Measurements from ENCODE around the gene RIGI. TPM values are rescaled to one million over a fixed set of nuclear protein-coding genes. Genes with fewer than 3 reads are reported as not detected.
A peak's percentile ranks its signal among the peaks of the same experiment; 100 is the strongest.

Gene RIGI
- total and polyA plus RNA-seq, 11 donors = 1.8 to 18.5 (median 4.2) TPM

- peaks cover 0 to 25% (median 10%) of the 10 kb centered on the region in 9 donors for H3K36me3 ChIP-seq
- H3K9me3 ChIP-seq = no peaks in the 10 kb centered on the region
- no peaks in the 10 kb centered on the region for H3K27me3 ChIP-seq
- H3K4me1 ChIP-seq = peaks cover 0 to 35% (median 21%) of the 10 kb centered on the region in 12 donors
- peak; percentile 96 to 99 (median 99) for ATAC-seq
- WGBS, 4 donors = 0% methylated on average over 32 to 36 of the region's 36 CpGs
- H3K4me3 ChIP-seq = peak within 1 kb of the TSS; percentile 71 to 96 (median 80)
- H3K27ac ChIP-seq = peak within 1 kb of the TSS; percentile 79 to 98 (median 92)
- intact Hi-C loops (cut with DNase I) = loop anchor here in 6 of 10 donors (1.0 to 10.0 kb wide), 9 partner anchors 20 to 189 kb away; partner anchors contain the start of genes ACO1 (in 3 of the 6), RIGI (in 3 of the 6), SMIM27 (in 3 of the 6) and TOPORS (in 3 of the 6)
- DNase-seq = peak; percentile 94 to 97 (median 96)
- TF ChIP-seq CTCF (IDR thresholded peaks at IDR 0.05) = no peak
- peak in 1 of 2 donors; percentile 75 for TF ChIP-seq POLR2A (IDR thresholded peaks at IDR 0.05)
Observed at GRCh38 chr9:32572900-32573523, 47.0 kb upstream of the RIGI start, which contains the start of gene NDUFB6. TSS of gene NDUFB6 (minus strand) at chr9:32573159. CDS start at chr9:32573060, 99 bp downstream.

- Histone ChIP-seq H3K27me3 (no peaks in the 10 kb centered on the region), H3K36me3 (peaks cover 0 to 32% (median 17%) of the 10 kb centered on the region in 9 donors), H3K4me3 (peak overlapping the region; percentile 71 to 96 (median 80)), H3K9me3 (no peaks in the 10 kb centered on the region), H3K4me1 (peaks cover 0 to 35% (median 21%) of the 10 kb centered on the region in 12 donors), H3K27ac (peak overlapping the region; percentile 79 to 98 (median 92))
- intact Hi-C loops (cut with DNase I) = loop anchor here in 5 of 10 donors (1.0 to 10.0 kb wide), 8 partner anchors 19 to 188 kb away; partner anchors contain the start of genes RIGI (in 3 of the 5), ACO1 (in 2 of the 5), SMIM27 (in 2 of the 5) and TOPORS (in 2 of the 5)
- DNase-seq = peak in 4 of 5 donors; percentile 46 to 79 (median 58)
- peak; percentile 83 to 89 (median 86) for ATAC-seq
- TF ChIP-seq CTCF (IDR thresholded peaks at IDR 0.05) = peak; percentile 13 to 66 (median 49)
- TF ChIP-seq POLR2A (IDR thresholded peaks at IDR 0.05) = no peak
- WGBS, 4 donors = 1 to 2% (median 1%) methylated on average over 17 of the region's 17 CpGs
Observed at GRCh38 chr9:32571969-32572899, 46.2 kb upstream of the RIGI start.

- TF ChIP-seq POLR2A (IDR thresholded peaks at IDR 0.05) (no peak), CTCF (IDR thresholded peaks at IDR 0.05) (no peak)
- DNase-seq = no peak
- ATAC-seq = no peak
- intact Hi-C loops (cut with DNase I) = loop anchor here in 2 of 10 donors (5.0 to 10.0 kb wide), 3 partner anchors 45 to 138 kb away; partner anchors contain the start of gene RIGI (in 1 of the 2)
- no peaks in the 10 kb centered on the region for H3K27me3 ChIP-seq
- peaks cover 0 to 35% (median 21%) of the 10 kb centered on the region in 12 donors for H3K4me1 ChIP-seq
- H3K4me3 ChIP-seq = no peak overlapping the region
- no peaks in the 10 kb centered on the region for H3K9me3 ChIP-seq
- peaks cover 0 to 52% (median 37%) of the 10 kb centered on the region in 9 donors for H3K36me3 ChIP-seq
- H3K27ac ChIP-seq = no peak overlapping the region
- WGBS, 4 donors = 68 to 83% (median 80%) methylated on average over 4 of the region's 4 CpGs
Observed at GRCh38 chr9:32570262-32570661, 44.3 kb upstream of the RIGI start.
